ENCODE results near the gene TBCK.
"Not testable (repeated sequence)": the region's sequence is repeated elsewhere in the genome, so short reads cannot be mapped to it uniquely, and the experiment has no call there.

TBCK gene

GRCh38 chr4:106238820-106239420 lies 77.1 kb downstream of the TBCK start:
- ATAC-seq (peak; percentile 55), DNase-seq (no peak)
- Mint-ChIP-seq H3K9me3 (no peaks in the 10 kb centered on the region), H3K27me3 (no peaks in the 10 kb centered on the region), H3K27ac (no peak overlapping the region), H3K4me3 (no peak overlapping the region), H3K4me1 (no peaks in the 10 kb centered on the region)

- no peaks in the 10 kb centered on the region for H3K4me1 Mint-ChIP-seq
- no peak overlapping the region for H3K4me3 Mint-ChIP-seq
- no peak for ATAC-seq
- no peak for DNase-seq
- H3K9me3 Mint-ChIP-seq, result no peaks in the 10 kb centered on the region
- no peak overlapping the region for H3K27ac Mint-ChIP-seq
- no peaks in the 10 kb centered on the region for H3K27me3 Mint-ChIP-seq
Measured at GRCh38 chr4:106231931-106232330, 84.1 kb downstream of the TBCK start.

GRCh38 chr4:106222548-106222947 lies 93.5 kb downstream of the TBCK start:
- no peak for ATAC-seq
- Mint-ChIP-seq H3K27ac (no peak overlapping the region), H3K4me3 (no peak overlapping the region), H3K4me1 (no peaks in the 10 kb centered on the region), H3K9me3 (peaks cover 0 to 8% of the 10 kb centered on the region in 2 donors), H3K27me3 (no peaks in the 10 kb centered on the region)
- DNase-seq, result no peak

- not testable (repeated sequence) for H3K4me1 Mint-ChIP-seq, H3K27ac Mint-ChIP-seq, DNase-seq, H3K9me3 Mint-ChIP-seq, H3K27me3 Mint-ChIP-seq, H3K4me3 Mint-ChIP-seq, ATAC-seq
Measured at GRCh38 chr4:106213291-106213690, 102.7 kb downstream of the TBCK start.

- Mint-ChIP-seq H3K27me3 (no peaks in the 10 kb centered on the region), H3K4me1 (no peaks in the 10 kb centered on the region), H3K9me3 (no peaks in the 10 kb centered on the region), H3K27ac (no peak overlapping the region), H3K4me3 (no peak overlapping the region)
- DNase-seq (no peak), ATAC-seq (no peak)
Measured at GRCh38 chr4:106210021-106210420, 106.0 kb downstream of the TBCK start.

GRCh38 chr4:106208481-106209460 lies 107.2 kb downstream of the TBCK start:
- Mint-ChIP-seq H3K4me1 (no peaks in the 10 kb centered on the region), H3K9me3 (no peaks in the 10 kb centered on the region), H3K27me3 (no peaks in the 10 kb centered on the region), H3K27ac (no peak overlapping the region), H3K4me3 (no peak overlapping the region)
- DNase-seq, result no peak
- no peak for ATAC-seq

- ATAC-seq (no peak), DNase-seq (no peak)
- Mint-ChIP-seq H3K27me3 (no peaks in the 10 kb centered on the region), H3K27ac (no peak overlapping the region), H3K4me3 (no peak overlapping the region), H3K9me3 (no peaks in the 10 kb centered on the region), H3K4me1 (no peaks in the 10 kb centered on the region)
Measured at GRCh38 chr4:106201373-106201772, 114.6 kb downstream of the TBCK start.

- Mint-ChIP-seq H3K27me3 (no peaks in the 10 kb centered on the region), H3K9me3 (no peaks in the 10 kb centered on the region), H3K27ac (no peak overlapping the region), H3K4me3 (no peak overlapping the region), H3K4me1 (no peaks in the 10 kb centered on the region)
- ATAC-seq (no peak), DNase-seq (no peak)
Measured at GRCh38 chr4:106195435-106195950, 120.5 kb downstream of the TBCK start.

GRCh38 chr4:106194801-106195200 lies 121.2 kb downstream of the TBCK start:
- no peak for ATAC-seq
- no peak overlapping the region for H3K4me3 Mint-ChIP-seq

GRCh38 chr4:106192131-106192530 lies 123.9 kb downstream of the TBCK start:
- no peak overlapping the region for H3K4me3 Mint-ChIP-seq
- ATAC-seq, result no peak
- no peaks in the 10 kb centered on the region for H3K9me3 Mint-ChIP-seq
- no peak overlapping the region for H3K27ac Mint-ChIP-seq
- no peak for DNase-seq
- no peaks in the 10 kb centered on the region for H3K4me1 Mint-ChIP-seq
- H3K27me3 Mint-ChIP-seq, result no peaks in the 10 kb centered on the region

More at GRCh38 chr4:106194801-106195200, 121.2 kb downstream of the TBCK start:
- Mint-ChIP-seq H3K4me1 (no peaks in the 10 kb centered on the region), H3K27ac (no peak overlapping the region), H3K27me3 (no peaks in the 10 kb centered on the region), H3K9me3 (no peaks in the 10 kb centered on the region)
- no peak for DNase-seq

- H3K9me3 Mint-ChIP-seq, result peaks cover 5 to 10% of the 10 kb centered on the region in 2 donors
- ATAC-seq, result no peak
- H3K27ac Mint-ChIP-seq, result no peak overlapping the region
- no peak for DNase-seq
- no peaks in the 10 kb centered on the region for H3K4me1 Mint-ChIP-seq
- H3K27me3 Mint-ChIP-seq, result no peaks in the 10 kb centered on the region
- no peak overlapping the region for H3K4me3 Mint-ChIP-seq
Measured at GRCh38 chr4:106186201-106186600, 129.8 kb downstream of the TBCK start.

- Mint-ChIP-seq H3K4me3 (no peak overlapping the region), H3K9me3 (peaks cover 5 to 10% of the 10 kb centered on the region in 2 donors), H3K27ac (no peak overlapping the region), H3K27me3 (no peaks in the 10 kb centered on the region), H3K4me1 (no peaks in the 10 kb centered on the region)
- DNase-seq, result no peak
- no peak for ATAC-seq
Measured at GRCh38 chr4:106183551-106183950, 132.5 kb downstream of the TBCK start.

GRCh38 chr4:106172861-106173260 lies 143.1 kb downstream of the TBCK start:
- peaks cover 0 to 12% of the 10 kb centered on the region in 2 donors for H3K9me3 Mint-ChIP-seq
- H3K4me1 Mint-ChIP-seq, result no peaks in the 10 kb centered on the region
- H3K4me3 Mint-ChIP-seq, result no peak overlapping the region
- no peak overlapping the region for H3K27ac Mint-ChIP-seq
- DNase-seq (no peak), ATAC-seq (no peak)
- H3K27me3 Mint-ChIP-seq, result no peaks in the 10 kb centered on the region

- Mint-ChIP-seq H3K27ac (no peak overlapping the region), H3K27me3 (no peaks in the 10 kb centered on the region), H3K4me3 (no peak overlapping the region), H3K9me3 (peaks cover 12 to 17% of the 10 kb centered on the region in 2 donors), H3K4me1 (no peaks in the 10 kb centered on the region)
- ATAC-seq (no peak), DNase-seq (no peak)
Measured at GRCh38 chr4:106165351-106166010, 150.5 kb downstream of the TBCK start.

GRCh38 chr4:106162278-106162677 lies 153.7 kb downstream of the TBCK start:
- H3K9me3 Mint-ChIP-seq, result peaks cover 17% of the 10 kb centered on the region in 2 donors
- ATAC-seq (no peak), DNase-seq (no peak)
- H3K27me3 Mint-ChIP-seq, result no peaks in the 10 kb centered on the region
- H3K27ac Mint-ChIP-seq, result no peak overlapping the region
- no peaks in the 10 kb centered on the region for H3K4me1 Mint-ChIP-seq
- H3K4me3 Mint-ChIP-seq, result no peak overlapping the region

GRCh38 chr4:106160560-106160959 lies 155.4 kb downstream of the TBCK start:
- no peak for DNase-seq
- no peak overlapping the region for H3K4me3 Mint-ChIP-seq
- no peak for ATAC-seq

More at GRCh38 chr4:106160560-106160959, 155.4 kb downstream of the TBCK start:
- Mint-ChIP-seq H3K27me3 (no peaks in the 10 kb centered on the region), H3K4me1 (no peaks in the 10 kb centered on the region), H3K27ac (no peak overlapping the region), H3K9me3 (peaks cover 22 to 33% of the 10 kb centered on the region in 2 donors)

Data from stimulated activated naive CD8-positive, alpha-beta T cell treated with anti-CD3 and anti-CD28 coated beads, Interleukin-15, amount 100 ng/mL, for 72 hours (primary cell).